Smooth muscle cell (in vitro differentiated cells): Measurements from ENCODE around the gene PRKD1. TPM values are rescaled to one million over a fixed set of nuclear protein-coding genes. Genes with fewer than 3 reads are reported as not detected.

Experiments used
- DNase-seq: peaks from one replicate; lab custom pipeline; 2025; ENCODE audit not compliant: unreplicated experiment; lab: John Stamatoyannopoulos, UW
- H2AFZ ChIP-seq: fragments of 200-600 bp; sonication (generic); 2 replicates; pipeline ENCODE4 v1.6.0; 2016; ENCODE audit warnings: antibody characterized with exemption, low read depth, mild to moderate bottlenecking
- H3F3A ChIP-seq: fragments of 200-600 bp; sonication (generic); 2 replicates; pipeline ENCODE4 v1.6.0; 2017; ENCODE audit warnings: antibody characterized with exemption, low read depth
- H3K27ac ChIP-seq: fragments of 200-600 bp; sonication (generic); 2 replicates; pipeline ENCODE4 v1.5.1; 2016; ENCODE audit warnings: low read depth, mild to moderate bottlenecking
- H3K27me3 ChIP-seq: fragments of 200-600 bp; sonication (generic); 2 replicates; pipeline ENCODE4 v1.6.1; 2016; ENCODE audit warnings: low read depth, mild to moderate bottlenecking
- H3K36me3 ChIP-seq: fragments of 200-600 bp; sonication (generic); 2 replicates; pipeline ENCODE4 v1.5.1; 2016; ENCODE audit warnings: low read depth
- H3K4me1 ChIP-seq: fragments of 200-600 bp; sonication (generic); 2 replicates; pipeline ENCODE4 v1.5.1; 2016; ENCODE audit warnings: low read depth
- H3K4me2 ChIP-seq: fragments of 200-600 bp; sonication (generic); 2 replicates; pipeline ENCODE4 v1.6.0; 2016; ENCODE audit warnings: mild to moderate bottlenecking
- H3K4me3 ChIP-seq: fragments of 200-600 bp; sonication (generic); 2 replicates; pipeline ENCODE4 v1.5.1; 2016; ENCODE audit warnings: mild to moderate bottlenecking
- H3K79me2 ChIP-seq: fragments of 200-600 bp; sonication (generic); 2 replicates; pipeline ENCODE4 v1.6.0; 2016; ENCODE audit warnings: low read depth, mild to moderate bottlenecking
- H3K9ac ChIP-seq: fragments of 200-600 bp; sonication (generic); 2 replicates; pipeline ENCODE4 v1.6.0; 2016; ENCODE audit warnings: low read depth
- H3K9me3 ChIP-seq: fragments of 200-600 bp; sonication (generic); replicated peaks from 2 replicates; pipeline ENCODE4 v1.5.1; 2016; ENCODE audit warnings: low read depth
- H4K20me1 ChIP-seq: fragments of 200-600 bp; sonication (generic); 2 replicates; pipeline ENCODE4 v1.6.0; 2016; ENCODE audit warnings: low read depth
- CTCF ChIP-seq: fragments of 200-600 bp; sonication (generic); IDR thresholded peaks from 2 replicates; pipeline ENCODE4 v1.5.1; 2017; ENCODE audit warnings: borderline replicate concordance, mild to moderate bottlenecking, antibody characterized with exemption; ENCODE audit not compliant: insufficient read depth, poor library complexity, severe bottlenecking
- WGBS: methylation state at CpG from one replicate; pipeline ENCODE4 v1.1.7; 2016; ENCODE audit warnings: low lambda C conversion rate; 5-methylcytosine and 5-hydroxymethylcytosine counted together
- polyA plus RNA-seq: library from polyadenylated mRNA; unstranded; fragments of >200 nt; fragmentation: Nextera tagmentation; extraction: Ambion mirVana; gene quantifications from 2 replicates; pipeline ENCODE4 v1.2.1, GENCODE V29; 2016
- total RNA-seq: library from RNA; depleted of rRNA; stranded (reverse); fragments of >200 nt; gene quantifications from 2 replicates; pipeline ENCODE4 v1.2.3, GENCODE V29; 2014

PRKD1 gene
- total and polyA plus RNA-seq, 2 experiments from 2014 or later: 3.7 to 7.2 TPM

- Histone ChIP-seq H3K4me2 (no peak overlapping the region), H2AFZ (no peak overlapping the region), H3K27ac (no peak overlapping the region), H3F3A (peaks cover 2% of the 10 kb centered on the region), H3K4me3 (no peak overlapping the region), H3K36me3 (no peaks in the 10 kb centered on the region), H3K9ac (no peak overlapping the region), H3K79me2 (no peaks in the 10 kb centered on the region), H3K27me3 (no peaks in the 10 kb centered on the region), H4K20me1 (no peaks in the 10 kb centered on the region), H3K9me3 (no peaks in the 10 kb centered on the region), H3K4me1 (no peaks in the 10 kb centered on the region)
- DNase-seq: no peak
- no peak for TF ChIP-seq CTCF
- WGBS: 17% methylated on average over 1 of the region's 1 CpG
Measured at GRCh38 chr14:29716150-29716549, 211.5 kb downstream of the PRKD1 start.

GRCh38 chr14:29712601-29713000, 215.0 kb downstream of the PRKD1 start:
- no peaks in the 10 kb centered on the region for H3K27me3 ChIP-seq
- H3K9ac ChIP-seq: no peak overlapping the region
- TF ChIP-seq CTCF: no peak
- no peak overlapping the region for H2AFZ ChIP-seq
- no peaks in the 10 kb centered on the region for H3K36me3 ChIP-seq
- H3K4me3 ChIP-seq: no peak overlapping the region
- no peaks in the 10 kb centered on the region for H3K79me2 ChIP-seq
- no peaks in the 10 kb centered on the region for H3K9me3 ChIP-seq
- 91% methylated on average over 1 of the region's 1 CpG for WGBS
- no peak overlapping the region for H3K4me2 ChIP-seq
- no peak overlapping the region for H3K27ac ChIP-seq
- H3K4me1 ChIP-seq: no peaks in the 10 kb centered on the region
- H4K20me1 ChIP-seq: no peaks in the 10 kb centered on the region
- DNase-seq: no peak
- peaks cover 2% of the 10 kb centered on the region for H3F3A ChIP-seq

GRCh38 chr14:29710015-29710414, 217.6 kb downstream of the PRKD1 start:
- H4K20me1 ChIP-seq: no peaks in the 10 kb centered on the region
- no peak for DNase-seq
- H3K27ac ChIP-seq: no peak overlapping the region
- H2AFZ ChIP-seq: no peak overlapping the region
- no peaks in the 10 kb centered on the region for H3F3A ChIP-seq
- no peak overlapping the region for H3K4me2 ChIP-seq
- no peaks in the 10 kb centered on the region for H3K79me2 ChIP-seq
- H3K36me3 ChIP-seq: no peaks in the 10 kb centered on the region
- no peaks in the 10 kb centered on the region for H3K9me3 ChIP-seq
- H3K9ac ChIP-seq: no peak overlapping the region
- no peaks in the 10 kb centered on the region for H3K27me3 ChIP-seq
- no peak overlapping the region for H3K4me3 ChIP-seq
- no peaks in the 10 kb centered on the region for H3K4me1 ChIP-seq
- TF ChIP-seq CTCF: no peak
- WGBS: 74% methylated on average over 2 of the region's 2 CpGs

GRCh38 chr14:29709490-29709889, 218.2 kb downstream of the PRKD1 start:
- Histone ChIP-seq H3K4me2 (no peak overlapping the region), H3K9ac (no peak overlapping the region), H3K4me1 (no peaks in the 10 kb centered on the region), H3K36me3 (no peaks in the 10 kb centered on the region), H3K9me3 (no peaks in the 10 kb centered on the region), H3F3A (no peaks in the 10 kb centered on the region), H3K27ac (no peak overlapping the region), H4K20me1 (no peaks in the 10 kb centered on the region), H2AFZ (no peak overlapping the region), H3K4me3 (no peak overlapping the region), H3K79me2 (no peaks in the 10 kb centered on the region), H3K27me3 (no peaks in the 10 kb centered on the region)
- TF ChIP-seq CTCF: no peak
- DNase-seq: no peak
